ENCODE measurements around the gene JPT1.
"Not testable (repeated sequence)": the region's sequence is repeated elsewhere in the genome, so short reads cannot be mapped to it uniquely, and the experiment has no call there.

The JPT1 gene

DNA sequence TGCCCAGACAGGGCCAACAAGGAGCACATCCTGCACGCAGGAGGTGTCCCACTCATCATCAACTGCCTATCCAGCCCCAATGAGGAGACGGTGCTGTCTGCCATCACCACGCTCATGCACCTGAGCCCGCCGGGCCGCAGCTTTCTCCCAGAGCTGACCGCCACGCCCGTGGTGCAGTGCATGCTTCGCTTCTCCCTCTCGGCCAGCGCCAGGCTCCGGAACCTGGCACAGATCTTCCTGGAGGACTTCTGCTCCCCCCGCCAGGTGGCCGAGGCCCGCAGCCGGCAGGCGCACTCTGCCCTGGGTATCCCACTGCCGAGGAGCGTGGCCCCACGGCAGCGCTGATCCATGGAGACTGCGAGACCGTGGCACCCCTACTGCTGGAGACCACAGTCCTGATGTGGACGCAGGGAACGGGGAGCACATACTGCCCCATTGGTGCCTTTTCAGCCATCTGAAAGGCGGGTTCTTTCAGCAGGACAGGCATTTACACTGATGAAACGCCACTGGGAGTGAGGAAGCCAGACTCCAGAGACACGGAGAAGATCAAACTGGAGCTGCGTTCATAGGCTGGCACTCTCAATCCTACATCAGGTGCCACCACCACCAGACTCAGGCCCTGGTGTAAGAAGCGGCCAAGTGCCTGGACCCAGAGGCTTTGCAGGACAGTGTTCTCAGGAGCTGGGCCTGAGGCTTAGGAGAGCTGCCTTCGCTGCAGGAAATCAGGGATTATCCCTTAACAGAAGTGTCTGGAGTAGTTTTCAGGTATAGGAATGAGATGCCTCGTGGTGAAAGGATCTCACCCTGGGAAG lies 25.4 kb downstream of the JPT1 start:
- Histone ChIP-seq H3K4me1 (ENCODE audit: control insufficient read depth, insufficient read depth, low read length) (peaks cover 4% of the 10 kb centered on the region), H3K4me3 (ENCODE audit: low read depth, low read length) (no peak overlapping the region), H3K27ac (ENCODE audit: low read depth, low read length) (no peak overlapping the region), H3K36me3 (ENCODE audit: control insufficient read depth, insufficient read depth, low read length) (peaks cover 16% of the 10 kb centered on the region), H3K9me3 (ENCODE audit: control insufficient read depth, insufficient read depth, low read length) (no peaks in the 10 kb centered on the region), H3K9ac (ENCODE audit: low read depth, low read length) (no peak overlapping the region), H3K27me3 (ENCODE audit: control insufficient read depth, insufficient read depth, low read length) (no peaks in the 10 kb centered on the region)

DNA sequence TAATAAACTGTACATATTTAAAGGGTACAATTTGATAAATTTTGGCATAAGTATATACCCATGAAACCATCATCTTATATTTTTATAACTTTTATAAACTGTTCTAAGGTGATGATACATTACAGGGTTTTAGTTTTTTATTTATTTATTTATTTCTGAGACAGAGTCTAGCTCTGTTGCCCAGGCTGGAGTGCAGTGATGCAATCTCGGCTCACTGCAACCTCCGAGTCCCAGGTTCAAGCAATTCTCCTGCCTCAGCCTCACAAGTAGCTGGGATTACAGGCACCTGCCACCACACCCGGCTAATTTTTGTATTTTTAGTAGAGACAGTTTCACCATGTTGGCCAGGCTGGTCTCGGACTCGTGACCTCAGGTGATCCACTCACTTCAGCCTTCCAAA lies 26.4 kb downstream of the JPT1 start:
- H3K36me3 ChIP-seq (ENCODE audit: control insufficient read depth, insufficient read depth, low read length), result peaks cover 16% of the 10 kb centered on the region
- H3K9ac ChIP-seq (ENCODE audit: low read depth, low read length); H3K4me3 ChIP-seq (ENCODE audit: low read depth, low read length); H3K9me3 ChIP-seq (ENCODE audit: control insufficient read depth, insufficient read depth, low read length); H3K4me1 ChIP-seq (ENCODE audit: control insufficient read depth, insufficient read depth, low read length); H3K27me3 ChIP-seq (ENCODE audit: control insufficient read depth, insufficient read depth, low read length); H3K27ac ChIP-seq (ENCODE audit: low read depth, low read length): not testable (repeated sequence)

DNA sequence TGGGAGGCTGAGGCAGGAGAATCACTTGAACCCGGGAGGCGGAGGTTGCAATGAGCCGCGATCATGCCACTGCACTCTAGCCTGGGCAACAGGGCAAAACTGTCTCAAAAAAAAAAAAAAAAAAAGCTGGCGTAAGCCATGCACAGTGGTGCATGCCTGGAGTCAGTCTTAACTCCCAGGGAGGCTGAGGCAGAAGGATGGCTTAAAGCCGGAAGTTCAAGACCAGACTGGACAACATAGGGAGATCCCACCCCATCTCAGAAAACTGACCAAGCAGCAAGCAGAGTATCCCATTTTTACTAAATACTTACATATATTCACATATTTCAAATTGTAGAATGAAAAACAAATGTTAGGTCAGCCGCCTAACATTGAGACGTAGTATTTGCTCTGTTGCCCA lies 27.4 kb downstream of the JPT1 start:
- peaks cover 16% of the 10 kb centered on the region for H3K36me3 ChIP-seq (ENCODE audit: control insufficient read depth, insufficient read depth, low read length)
- no peak overlapping the region for H3K27ac ChIP-seq (ENCODE audit: low read depth, low read length)
- H3K4me3 ChIP-seq (ENCODE audit: low read depth, low read length), result no peak overlapping the region
- H3K9me3 ChIP-seq (ENCODE audit: control insufficient read depth, insufficient read depth, low read length), result no peaks in the 10 kb centered on the region
- H3K27me3 ChIP-seq (ENCODE audit: control insufficient read depth, insufficient read depth, low read length), result no peaks in the 10 kb centered on the region
- H3K4me1 ChIP-seq (ENCODE audit: control insufficient read depth, insufficient read depth, low read length), result peaks cover 4% of the 10 kb centered on the region
- H3K9ac ChIP-seq (ENCODE audit: low read depth, low read length), result no peak overlapping the region

DNA sequence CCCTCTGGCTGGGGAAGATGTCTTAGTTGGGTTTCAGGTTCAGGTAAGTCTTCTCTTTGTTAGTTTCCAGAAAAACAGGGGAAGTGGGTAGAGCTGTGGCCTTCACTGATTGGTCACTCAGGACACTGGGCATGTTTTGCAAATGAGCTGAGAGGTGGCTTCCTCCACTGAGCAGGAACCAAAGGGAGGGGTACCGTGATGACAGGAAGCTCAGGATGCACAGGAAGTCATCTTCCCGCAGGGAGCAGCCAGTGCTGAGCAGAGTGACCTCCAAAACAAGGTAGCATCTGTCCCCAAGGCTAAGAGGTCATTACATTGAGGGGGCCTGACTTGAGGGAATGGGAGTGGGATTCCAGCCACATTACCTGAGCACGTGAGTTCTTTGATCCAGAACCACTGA lies 28.3 kb downstream of the JPT1 start:
- H3K9ac ChIP-seq (ENCODE audit: low read depth, low read length), result no peak overlapping the region
- H3K27me3 ChIP-seq (ENCODE audit: control insufficient read depth, insufficient read depth, low read length), result no peaks in the 10 kb centered on the region
- peaks cover 16% of the 10 kb centered on the region for H3K36me3 ChIP-seq (ENCODE audit: control insufficient read depth, insufficient read depth, low read length)
- no peak overlapping the region for H3K4me3 ChIP-seq (ENCODE audit: low read depth, low read length)
- H3K9me3 ChIP-seq (ENCODE audit: control insufficient read depth, insufficient read depth, low read length), result no peaks in the 10 kb centered on the region
- H3K27ac ChIP-seq (ENCODE audit: low read depth, low read length), result no peak overlapping the region
- H3K4me1 ChIP-seq (ENCODE audit: control insufficient read depth, insufficient read depth, low read length), result peaks cover 4% of the 10 kb centered on the region

DNA sequence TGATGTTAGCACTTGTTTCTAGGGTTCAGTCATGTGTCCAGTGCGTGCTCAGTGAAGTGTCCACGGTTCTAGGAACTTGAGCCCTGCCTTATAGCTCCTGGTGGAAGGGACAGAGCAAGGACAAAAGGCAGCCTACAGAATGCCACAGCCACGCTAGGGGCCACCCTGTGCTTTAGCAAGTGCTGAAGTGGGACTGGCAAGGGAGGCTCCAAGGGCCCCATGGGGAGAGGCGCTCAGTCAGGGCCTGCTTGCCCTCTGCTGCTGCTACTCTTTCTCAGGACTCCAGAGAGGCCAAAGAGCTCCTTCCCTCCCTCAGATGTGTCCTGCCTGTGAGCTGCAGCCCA lies 29.5 kb downstream of the JPT1 start:
- Histone ChIP-seq H3K36me3 (ENCODE audit: control insufficient read depth, insufficient read depth, low read length) (peaks cover 10% of the 10 kb centered on the region), H3K9ac (ENCODE audit: low read depth, low read length) (no peak overlapping the region), H3K4me1 (ENCODE audit: control insufficient read depth, insufficient read depth, low read length) (no peaks in the 10 kb centered on the region), H3K4me3 (ENCODE audit: low read depth, low read length) (no peak overlapping the region), H3K9me3 (ENCODE audit: control insufficient read depth, insufficient read depth, low read length) (no peaks in the 10 kb centered on the region), H3K27ac (ENCODE audit: low read depth, low read length) (no peak overlapping the region), H3K27me3 (ENCODE audit: control insufficient read depth, insufficient read depth, low read length) (no peaks in the 10 kb centered on the region)

DNA sequence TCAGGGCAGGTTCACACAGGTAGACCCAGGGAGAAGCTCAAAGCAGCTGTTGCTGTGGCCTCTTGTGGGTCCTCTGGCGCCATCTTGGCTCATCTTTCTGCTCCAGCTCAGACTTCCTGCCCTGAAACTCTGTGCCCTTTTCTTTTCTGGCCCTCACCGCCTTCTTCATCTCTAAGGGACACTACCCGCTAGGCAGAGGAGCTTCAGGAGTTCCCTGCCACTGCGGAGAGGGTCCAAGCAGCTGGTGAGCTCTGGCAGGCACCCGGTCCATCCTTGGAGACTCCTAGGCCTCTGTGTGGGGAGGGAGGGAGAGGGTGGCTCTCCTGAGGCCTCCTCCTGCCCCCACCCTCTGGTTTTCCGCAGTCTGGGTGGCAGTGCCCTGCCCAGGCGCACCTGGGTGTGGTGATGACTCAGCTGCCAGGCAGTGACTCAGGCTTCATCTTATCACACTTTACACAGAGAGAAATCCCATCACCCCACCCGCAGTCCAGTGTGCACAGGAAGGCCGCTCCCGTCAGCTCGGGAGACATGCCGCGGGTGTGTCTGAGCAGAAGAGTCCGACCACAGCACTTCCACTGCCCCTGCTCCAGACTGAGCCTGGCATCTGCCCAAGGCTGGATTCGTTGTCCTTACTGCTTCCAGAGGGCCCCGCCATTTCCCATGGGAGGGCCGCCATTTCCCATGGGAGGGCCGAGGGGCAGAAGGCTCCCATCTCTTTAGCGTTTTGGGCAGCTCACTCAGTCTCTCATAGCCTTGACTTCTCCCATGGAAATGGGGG lies 30.1 kb downstream of the JPT1 start:
- Histone ChIP-seq H3K4me3 (ENCODE audit: low read depth, low read length) (no peak overlapping the region), H3K9me3 (ENCODE audit: control insufficient read depth, insufficient read depth, low read length) (no peaks in the 10 kb centered on the region), H3K27me3 (ENCODE audit: control insufficient read depth, insufficient read depth, low read length) (no peaks in the 10 kb centered on the region), H3K4me1 (ENCODE audit: control insufficient read depth, insufficient read depth, low read length) (no peaks in the 10 kb centered on the region), H3K27ac (ENCODE audit: low read depth, low read length) (no peak overlapping the region), H3K36me3 (ENCODE audit: control insufficient read depth, insufficient read depth, low read length) (peaks cover 4% of the 10 kb centered on the region), H3K9ac (ENCODE audit: low read depth, low read length) (no peak overlapping the region)

DNA sequence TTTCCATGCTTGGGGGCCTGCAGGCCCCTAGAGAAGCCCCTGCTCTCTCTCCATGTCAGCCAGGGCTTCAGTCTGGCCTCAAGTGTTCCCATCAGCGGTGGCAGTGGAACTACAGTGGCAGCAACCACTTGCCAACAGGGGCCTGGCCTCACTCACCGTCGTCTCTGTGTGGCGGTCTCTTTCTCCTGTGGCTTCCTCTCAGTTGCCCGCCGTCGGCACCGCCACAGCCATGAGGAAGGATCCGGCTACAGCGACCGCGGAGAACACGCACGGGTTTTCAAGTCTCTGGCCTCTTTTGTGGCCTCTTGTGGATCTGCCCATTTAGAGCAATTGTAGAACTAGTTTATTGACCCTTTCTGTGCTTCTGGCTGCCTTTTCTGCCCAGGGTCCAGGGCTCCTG lies 36.0 kb downstream of the JPT1 start:
- Histone ChIP-seq H3K27ac (ENCODE audit: low read depth, low read length) (no peak overlapping the region), H3K9me3 (ENCODE audit: control insufficient read depth, insufficient read depth, low read length) (no peaks in the 10 kb centered on the region), H3K4me3 (ENCODE audit: low read depth, low read length) (no peak overlapping the region), H3K4me1 (ENCODE audit: control insufficient read depth, insufficient read depth, low read length) (peaks cover 5% of the 10 kb centered on the region; the same call in 1 of the 2 replicates), H3K27me3 (ENCODE audit: control insufficient read depth, insufficient read depth, low read length) (no peaks in the 10 kb centered on the region), H3K36me3 (ENCODE audit: control insufficient read depth, insufficient read depth, low read length) (peaks cover 8% of the 10 kb centered on the region; the same call in 1 of the 2 replicates), H3K9ac (ENCODE audit: low read depth, low read length) (no peak overlapping the region)

DNA sequence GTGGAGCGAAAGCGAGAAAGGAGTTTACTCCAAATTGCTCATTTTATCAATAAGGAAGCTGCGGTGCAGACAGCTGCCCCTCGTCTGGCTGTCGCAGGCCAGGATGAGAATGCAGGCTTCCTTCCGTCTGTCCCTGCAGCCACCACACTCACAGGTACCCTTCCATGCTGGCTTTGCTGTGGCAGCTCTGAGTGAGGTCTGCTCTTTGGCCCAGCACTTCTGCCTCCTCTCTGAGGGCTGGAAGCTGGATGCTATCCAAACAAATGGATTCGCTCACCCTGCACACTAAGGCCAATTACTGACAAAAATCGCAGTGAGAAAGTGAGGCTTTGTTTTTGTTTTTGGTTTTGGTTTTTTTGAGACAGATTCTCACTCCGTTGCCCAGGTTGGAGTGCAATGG lies 37.6 kb downstream of the JPT1 start:
- Histone ChIP-seq H3K4me3 (ENCODE audit: low read depth, low read length) (no peak overlapping the region), H3K36me3 (ENCODE audit: control insufficient read depth, insufficient read depth, low read length) (peaks cover 8% of the 10 kb centered on the region; the same call in 1 of the 2 replicates), H3K27ac (ENCODE audit: low read depth, low read length) (no peak overlapping the region), H3K4me1 (ENCODE audit: control insufficient read depth, insufficient read depth, low read length) (peaks cover 5% of the 10 kb centered on the region; the same call in 1 of the 2 replicates), H3K27me3 (ENCODE audit: control insufficient read depth, insufficient read depth, low read length) (no peaks in the 10 kb centered on the region), H3K9ac (ENCODE audit: low read depth, low read length) (no peak overlapping the region), H3K9me3 (ENCODE audit: control insufficient read depth, insufficient read depth, low read length) (no peaks in the 10 kb centered on the region)

DNA sequence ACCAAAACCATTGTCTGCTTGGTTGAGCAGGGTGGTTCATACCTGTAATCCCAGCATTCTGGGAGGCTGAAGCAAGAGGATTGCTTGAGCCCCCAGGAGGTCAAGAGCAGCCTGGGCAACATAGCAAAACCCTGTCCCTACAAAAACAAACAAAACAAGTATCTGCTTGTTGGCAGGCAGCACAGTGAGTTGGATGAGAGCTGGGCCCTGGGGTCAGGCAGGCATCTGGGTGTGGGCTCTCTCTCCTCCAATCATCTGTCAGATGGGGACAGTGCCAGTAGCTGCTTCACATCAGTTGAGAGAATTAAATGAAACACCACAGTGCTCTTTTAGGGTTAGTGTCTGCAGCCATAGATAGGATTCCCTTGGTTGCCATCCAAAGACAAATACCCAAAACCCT lies 38.8 kb downstream of the JPT1 start:
- peaks cover 8% of the 10 kb centered on the region; the same call in 1 of the 2 replicates for H3K36me3 ChIP-seq (ENCODE audit: control insufficient read depth, insufficient read depth, low read length)
- no peak overlapping the region for H3K4me3 ChIP-seq (ENCODE audit: low read depth, low read length)
- H3K27me3 ChIP-seq (ENCODE audit: control insufficient read depth, insufficient read depth, low read length), result no peaks in the 10 kb centered on the region
- H3K27ac ChIP-seq (ENCODE audit: low read depth, low read length), result no peak overlapping the region
- H3K9me3 ChIP-seq (ENCODE audit: control insufficient read depth, insufficient read depth, low read length), result no peaks in the 10 kb centered on the region
- H3K4me1 ChIP-seq (ENCODE audit: control insufficient read depth, insufficient read depth, low read length), result peaks cover 5% of the 10 kb centered on the region; the same call in 1 of the 2 replicates
- no peak overlapping the region for H3K9ac ChIP-seq (ENCODE audit: low read depth, low read length)

DNA sequence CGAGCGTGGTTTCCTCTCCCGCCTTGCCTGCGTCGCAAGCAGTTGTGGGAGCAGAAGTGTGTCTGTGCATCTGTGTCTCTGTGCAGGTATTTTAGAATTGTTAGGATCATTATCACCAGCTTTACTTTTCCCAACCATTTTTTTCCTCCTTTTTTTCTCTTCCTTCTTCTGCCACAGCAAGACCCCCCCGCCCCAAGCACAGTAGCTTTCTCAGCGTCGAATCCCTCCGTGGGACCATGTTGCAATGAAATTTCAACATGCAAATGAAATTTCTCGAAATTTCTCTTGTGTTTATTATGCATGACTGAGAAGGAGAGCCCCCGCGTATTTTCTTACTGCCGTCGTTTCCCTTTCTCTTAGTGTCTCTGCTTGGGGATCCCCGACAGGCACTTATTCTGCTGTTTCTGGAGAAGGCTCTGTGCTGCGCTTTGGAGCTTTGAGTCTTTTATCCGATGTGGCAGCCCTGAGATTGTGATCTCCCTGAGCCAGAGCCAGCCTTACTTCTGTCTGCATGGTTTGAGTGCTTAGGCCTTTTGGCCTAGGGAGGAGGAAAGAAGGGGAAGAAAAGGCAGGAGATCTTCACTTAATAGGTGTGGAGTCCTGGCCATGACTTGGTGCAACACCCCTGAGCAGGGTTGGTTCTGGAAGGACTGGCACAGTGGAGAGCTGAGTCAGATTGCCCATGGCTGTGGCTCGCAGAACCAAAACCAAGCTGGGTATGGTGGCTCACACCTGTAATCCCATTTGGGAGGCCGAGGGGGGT lies 39.6 kb downstream of the JPT1 start:
- peak overlapping the region; percentile 67 for H3K27ac ChIP-seq (ENCODE audit: low read depth, low read length)
- H3K9ac ChIP-seq (ENCODE audit: low read depth, low read length), result no peak overlapping the region
- H3K9me3 ChIP-seq (ENCODE audit: control insufficient read depth, insufficient read depth, low read length), result no peaks in the 10 kb centered on the region
- peaks cover 8% of the 10 kb centered on the region; the same call in 1 of the 2 replicates for H3K36me3 ChIP-seq (ENCODE audit: control insufficient read depth, insufficient read depth, low read length)
- peaks cover 5% of the 10 kb centered on the region; the same call in 1 of the 2 replicates for H3K4me1 ChIP-seq (ENCODE audit: control insufficient read depth, insufficient read depth, low read length)
- no peaks in the 10 kb centered on the region for H3K27me3 ChIP-seq (ENCODE audit: control insufficient read depth, insufficient read depth, low read length)
- no peak overlapping the region for H3K4me3 ChIP-seq (ENCODE audit: low read depth, low read length)

All from HUES48 (cell line).